ENCODE data around the gene COX4I1. TPM values are rescaled to one million over a fixed set of nuclear protein-coding genes. Genes with fewer than 3 reads are reported as not detected.

Gene COX4I1
- total RNA-seq, 1 experiment from 2014 or later: 618 TPM

GRCh38 chr16:85783441-85783840 is 16.1 kb upstream of the COX4I1 start:
- TF ChIP-seq CTCF (IDR thresholded peaks at IDR 0.05; ENCODE audit: unreplicated experiment): no peak
- intact Hi-C loops (cut with micrococcal nuclease): loop anchor here (2.0 kb wide), 1 partner anchor 33 kb away; the partner anchor contains the start of gene C16orf74
- H3K9me3 Mint-ChIP-seq (ENCODE audit: unreplicated experiment): no peaks in the 10 kb centered on the region
- H3K4me3 Mint-ChIP-seq (ENCODE audit: unreplicated experiment): no peak overlapping the region
- H3K36me3 Mint-ChIP-seq (ENCODE audit: insufficient read depth, unreplicated experiment): peaks cover 48% of the 10 kb centered on the region
- DNase-seq (ENCODE audit: unreplicated experiment): no peak
- H3K27ac Mint-ChIP-seq (ENCODE audit: low read depth, unreplicated experiment): no peak overlapping the region
- no TSS peak for BruUV-seq (replicated peaks)
- CTCF ChIA-PET: interaction anchor here (0.7 to 1.6 kb wide), 2 partner anchors 124 to 748 kb away, joined by 3 to 6 read pairs; no protein-coding TSS in a partner anchor
- H3K27me3 Mint-ChIP-seq (ENCODE audit: insufficient read depth, unreplicated experiment): no peaks in the 10 kb centered on the region
- H3K4me1 Mint-ChIP-seq (ENCODE audit: insufficient read depth, unreplicated experiment): peaks cover 12% of the 10 kb centered on the region
- POLR2A ChIA-PET: no interaction called here

- no TSS peak for BruUV-seq (replicated peaks)
- no peak for TF ChIP-seq CTCF (IDR thresholded peaks at IDR 0.05; ENCODE audit: unreplicated experiment)
- Mint-ChIP-seq H3K36me3 (ENCODE audit: insufficient read depth, unreplicated experiment) (peaks cover 43% of the 10 kb centered on the region), H3K4me3 (ENCODE audit: unreplicated experiment) (no peak overlapping the region), H3K9me3 (ENCODE audit: unreplicated experiment) (no peaks in the 10 kb centered on the region), H3K27ac (ENCODE audit: low read depth, unreplicated experiment) (no peak overlapping the region), H3K4me1 (ENCODE audit: insufficient read depth, unreplicated experiment) (peaks cover 11% of the 10 kb centered on the region), H3K27me3 (ENCODE audit: insufficient read depth, unreplicated experiment) (no peaks in the 10 kb centered on the region)
- intact Hi-C loops (cut with micrococcal nuclease): no loop called here
- DNase-seq (ENCODE audit: unreplicated experiment): no peak
- CTCF ChIA-PET: interaction anchor here (0.9 kb wide), 1 partner anchor 37 kb away, joined by 4 read pairs; no protein-coding TSS in a partner anchor
- POLR2A ChIA-PET: interaction anchor here (1.7 kb wide), 1 partner anchor 14 kb away, joined by 4 read pairs; no protein-coding TSS in a partner anchor
These were observed 14.7 kb upstream of the COX4I1 start for GRCh38 chr16:85784813-85785212.

- BruUV-seq (replicated peaks): no TSS peak
- DNase-seq (ENCODE audit: unreplicated experiment): no peak
- Mint-ChIP-seq H3K9me3 (ENCODE audit: unreplicated experiment) (no peaks in the 10 kb centered on the region), H3K36me3 (ENCODE audit: insufficient read depth, unreplicated experiment) (peaks cover 43% of the 10 kb centered on the region), H3K27me3 (ENCODE audit: insufficient read depth, unreplicated experiment) (no peaks in the 10 kb centered on the region), H3K4me3 (ENCODE audit: unreplicated experiment) (no peak overlapping the region), H3K4me1 (ENCODE audit: insufficient read depth, unreplicated experiment) (peaks cover 11% of the 10 kb centered on the region), H3K27ac (ENCODE audit: low read depth, unreplicated experiment) (no peak overlapping the region)
- intact Hi-C loops (cut with micrococcal nuclease): no loop called here
- TF ChIP-seq CTCF (IDR thresholded peaks at IDR 0.05; ENCODE audit: unreplicated experiment): no peak
- ChIA-PET CTCF (interaction anchor here (1.0 to 1.1 kb wide), 3 partner anchors 9 to 510 kb away, joined by 3 read pairs; no protein-coding TSS in a partner anchor), POLR2A (interaction anchor here (1.7 kb wide), 1 partner anchor 13 kb away, joined by 4 read pairs; no protein-coding TSS in a partner anchor)
These were observed 13.6 kb upstream of the COX4I1 start for GRCh38 chr16:85785927-85786326.

GRCh38 chr16:85788819-85789218 is 10.7 kb upstream of the COX4I1 start:
- ChIA-PET POLR2A (interaction anchor here (1.2 kb wide), 1 partner anchor 11 kb away, joined by 7 read pairs; no protein-coding TSS in a partner anchor), CTCF (interaction anchor here (0.6 kb wide), 2 partner anchors 69 to 535 kb away, joined by 3 read pairs; no protein-coding TSS in a partner anchor)
- Mint-ChIP-seq H3K4me1 (ENCODE audit: insufficient read depth, unreplicated experiment) (peaks cover 6% of the 10 kb centered on the region), H3K27me3 (ENCODE audit: insufficient read depth, unreplicated experiment) (no peaks in the 10 kb centered on the region), H3K9me3 (ENCODE audit: unreplicated experiment) (no peaks in the 10 kb centered on the region), H3K4me3 (ENCODE audit: unreplicated experiment) (no peak overlapping the region), H3K27ac (ENCODE audit: low read depth, unreplicated experiment) (no peak overlapping the region), H3K36me3 (ENCODE audit: insufficient read depth, unreplicated experiment) (peaks cover 57% of the 10 kb centered on the region)
- intact Hi-C loops (cut with micrococcal nuclease): no loop called here
- no peak for DNase-seq (ENCODE audit: unreplicated experiment)
- no TSS peak for BruUV-seq (replicated peaks)
- no peak for TF ChIP-seq CTCF (IDR thresholded peaks at IDR 0.05; ENCODE audit: unreplicated experiment)

All from MCF 10A (cell line).